Measurements from ENCODE around the gene C5orf22.

The C5orf22 gene

DNA sequence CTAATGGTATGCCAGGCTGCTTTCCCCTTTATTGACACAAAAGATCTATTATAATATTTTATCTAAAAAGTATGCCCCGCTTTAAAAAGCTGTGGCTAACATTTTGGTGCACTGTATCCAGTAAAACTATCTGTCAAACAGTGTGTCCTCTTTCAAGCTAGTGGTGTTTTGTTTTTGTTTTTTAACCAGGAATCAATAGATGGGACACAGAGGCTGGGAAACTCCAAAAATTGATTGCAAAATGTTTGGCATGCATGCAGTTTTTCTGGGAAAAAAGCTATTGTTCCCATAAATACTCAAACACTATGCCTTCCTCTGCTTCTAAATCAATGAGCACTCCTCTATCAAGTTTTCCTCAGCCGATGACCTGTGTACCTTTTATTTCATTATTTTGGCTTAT lies 72.5 kb downstream of the C5orf22 start:
- no peaks in the 10 kb centered on the region for H3K4me1 Mint-ChIP-seq (ENCODE audit: low read depth)
- H3K36me3 Mint-ChIP-seq (ENCODE audit: low read depth): no peaks in the 10 kb centered on the region
- H3K27ac Mint-ChIP-seq: no peak overlapping the region
- H3K27me3 Mint-ChIP-seq: peaks cover 13% of the 10 kb centered on the region
- no peak overlapping the region for H3K4me3 Mint-ChIP-seq
- no peak for DNase-seq
- H3K9me3 Mint-ChIP-seq: no peaks in the 10 kb centered on the region
